Trophoblast cell (in vitro differentiated cells and primary cell): ENCODE measurements around the gene FUOM.

Experiments
- DNase-seq, 2 donors: peaks; one replicate each; pipeline ENCODE4 v3.0.0-alpha.2; 2016
- H2AFZ ChIP-seq: 2 replicates; pipeline ENCODE4 v1.6.1; 2013; ENCODE audit warnings: low read length, moderate library complexity, mild to moderate bottlenecking; ENCODE audit not compliant: insufficient read depth, poor library complexity
- H2AK5ac ChIP-seq: 2 replicates; pipeline ENCODE4 v1.6.1; 2013; ENCODE audit warnings: mild to moderate bottlenecking, low read length
- H2BK120ac ChIP-seq: 2 replicates; pipeline ENCODE4 v1.6.1; 2013; ENCODE audit warnings: low read length, mild to moderate bottlenecking, moderate library complexity; ENCODE audit not compliant: insufficient read depth, poor library complexity
- H2BK12ac ChIP-seq: 2 replicates; pipeline ENCODE4 v1.6.1; 2013; ENCODE audit warnings: mild to moderate bottlenecking, low read length, moderate library complexity
- H2BK5ac ChIP-seq: 2 replicates; pipeline ENCODE4 v1.6.1; 2013; ENCODE audit warnings: low read length, low read depth, moderate library complexity, mild to moderate bottlenecking; ENCODE audit not compliant: poor library complexity
- H3K14ac ChIP-seq: 2 replicates; pipeline ENCODE4 v1.6.1; 2013; ENCODE audit warnings: mild to moderate bottlenecking, low read length
- H3K18ac ChIP-seq: 2 replicates; pipeline ENCODE4 v1.6.1; 2013; ENCODE audit warnings: mild to moderate bottlenecking, low read length
- H3K23ac ChIP-seq: 2 replicates; pipeline ENCODE4 v1.6.1; 2013; ENCODE audit warnings: low read length
- H3K27ac ChIP-seq: 2 replicates; pipeline ENCODE4 v1.5.1; 2013; ENCODE audit warnings: low read depth, mild to moderate bottlenecking, inconsistent platforms, low read length, moderate library complexity
- H3K27me3 ChIP-seq: 2 replicates; pipeline ENCODE4 v1.6.1; 2013; ENCODE audit warnings: inconsistent platforms, mild to moderate bottlenecking, low read length, moderate library complexity; ENCODE audit not compliant: insufficient read depth
- H3K36me3 ChIP-seq, 2 experiments: 1 replicate in 1 of 2; 2 replicates in 1 of 2; pipeline ENCODE4 v1.6.1; 2013; ENCODE audit warnings: low read length in 2 of 2, mild to moderate bottlenecking in 2 of 2, moderate library complexity in 1 of 2; ENCODE audit not compliant: insufficient read depth in 2 of 2, control insufficient read depth in 1 of 2
- H3K4ac ChIP-seq: 2 replicates; pipeline ENCODE4 v1.6.1; 2013; ENCODE audit warnings: low read depth, mild to moderate bottlenecking, low read length, moderate library complexity
- H3K4me1 ChIP-seq, 2 experiments: 1 replicate in 1 of 2; 2 replicates in 1 of 2; pipeline ENCODE4 v1.6.1; 2013; ENCODE audit warnings: low read length in 2 of 2, mild to moderate bottlenecking in 2 of 2, moderate library complexity in 1 of 2; ENCODE audit not compliant: insufficient read depth in 2 of 2, control insufficient read depth in 1 of 2
- H3K4me2 ChIP-seq: 2 replicates; pipeline ENCODE4 v1.6.1; 2013; ENCODE audit warnings: inconsistent platforms, mild to moderate bottlenecking, low read length, moderate library complexity
- H3K4me3 ChIP-seq: 2 replicates; pipeline ENCODE4 v1.5.1; 2013; ENCODE audit warnings: mild to moderate bottlenecking, low read depth, low read length, inconsistent platforms
- H3K79me1 ChIP-seq: one replicate; pipeline ENCODE4 v1.6.1; 2013; ENCODE audit warnings: low read length
- H3K79me2 ChIP-seq: 2 replicates; pipeline ENCODE4 v1.6.1; 2013; ENCODE audit warnings: low read length, mild to moderate bottlenecking; ENCODE audit not compliant: control insufficient read depth, insufficient read depth, poor library complexity
- H3K9ac ChIP-seq: 2 replicates; pipeline ENCODE4 v1.6.1; 2013; ENCODE audit warnings: mild to moderate bottlenecking, low read length
- H3K9me3 ChIP-seq: 2 replicates; pipeline ENCODE4 v1.6.1; 2013; ENCODE audit warnings: low read depth, mild to moderate bottlenecking, control low read depth, inconsistent platforms, low read length; ENCODE audit not compliant: insufficient read depth
- H4K12ac ChIP-seq: 2 replicates; pipeline ENCODE4 v1.6.1; 2013; ENCODE audit warnings: low read depth, mild to moderate bottlenecking, low read length, moderate library complexity
- H4K8ac ChIP-seq: 2 replicates; pipeline ENCODE4 v1.6.1; 2013; ENCODE audit warnings: low read depth, mild to moderate bottlenecking, low read length, moderate library complexity
- H4K91ac ChIP-seq: one replicate; pipeline ENCODE4 v1.6.1; 2013; ENCODE audit warnings: low read depth, mild to moderate bottlenecking, low read length, moderate library complexity
- WGBS: extraction: QIAGEN DNeasy Blood & Tissue Kit; methylation state at CpG from one replicate; pipeline ENCODE4 v1.1.7; 2013; ENCODE audit warnings: missing lambda C conversion rate; ENCODE audit not compliant: insufficient read length, insufficient coverage; ENCODE audit errors: extremely low coverage; 5-methylcytosine and 5-hydroxymethylcytosine counted together

FUOM gene

DNA sequence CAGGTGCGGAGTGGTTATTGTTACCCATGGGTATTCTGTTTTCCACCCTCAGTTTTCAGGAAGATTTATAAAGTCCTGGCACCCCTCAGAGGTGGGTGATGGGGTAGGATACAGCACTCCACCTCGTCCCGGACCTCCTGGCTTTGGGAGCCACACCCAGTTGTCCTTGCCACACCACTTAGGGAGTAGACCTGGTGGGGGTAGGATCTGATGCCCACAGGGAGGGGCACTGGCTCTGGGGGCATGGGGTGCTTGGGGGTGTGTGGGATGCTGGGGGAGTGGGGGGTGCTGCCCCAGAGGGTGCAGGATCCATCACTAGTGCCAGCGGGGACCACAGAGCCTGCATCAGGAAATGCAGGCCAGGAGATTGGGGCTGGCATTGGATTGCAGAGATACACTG lies 44.6 kb downstream of the FUOM start:
- no peaks in the 10 kb centered on the region for H3K27me3 ChIP-seq
- H2BK120ac ChIP-seq, result no peak overlapping the region
- no peak for DNase-seq
- H2BK5ac ChIP-seq, result no peak overlapping the region
- peaks cover 7% of the 10 kb centered on the region for H3K79me1 ChIP-seq
- H4K12ac ChIP-seq, result no peak overlapping the region
- no peak overlapping the region for H3K23ac ChIP-seq
- no peak overlapping the region for H3K18ac ChIP-seq
- H3K4me3 ChIP-seq, result no peak overlapping the region
- H2AK5ac ChIP-seq, result no peak overlapping the region
- WGBS, result no CpG with 5 or more reads among the region's 4 CpGs
- no peak overlapping the region for H4K91ac ChIP-seq
- H3K4me1 ChIP-seq, result peaks cover 2 to 3% of the 10 kb centered on the region in 2 experiments
- H3K9ac ChIP-seq, result no peak overlapping the region
- no peak overlapping the region for H2BK12ac ChIP-seq
- no peak overlapping the region for H3K27ac ChIP-seq
- peaks cover 16 to 19% of the 10 kb centered on the region in 2 experiments for H3K36me3 ChIP-seq
- H2AFZ ChIP-seq, result no peak overlapping the region
- no peak overlapping the region for H3K14ac ChIP-seq
- no peak overlapping the region for H4K8ac ChIP-seq
- peaks cover 5% of the 10 kb centered on the region for H3K9me3 ChIP-seq
- H3K4ac ChIP-seq, result no peak overlapping the region
- peaks cover 5% of the 10 kb centered on the region for H3K79me2 ChIP-seq
- H3K4me2 ChIP-seq, result no peak overlapping the region

- peaks cover 5% of the 10 kb centered on the region for H3K79me2 ChIP-seq
- peaks cover 2 to 6% of the 10 kb centered on the region in 2 experiments for H3K4me1 ChIP-seq
- no peak overlapping the region for H4K8ac ChIP-seq
- no peak overlapping the region for H3K18ac ChIP-seq
- H2BK5ac ChIP-seq, result no peak overlapping the region
- no peak overlapping the region for H2BK12ac ChIP-seq
- H3K36me3 ChIP-seq, result peaks cover 16 to 19% of the 10 kb centered on the region in 2 experiments
- H3K9ac ChIP-seq, result no peak overlapping the region
- H3K9me3 ChIP-seq, result peaks cover 5% of the 10 kb centered on the region
- no peak overlapping the region for H3K4me3 ChIP-seq
- DNase-seq, result no peak
- H2AK5ac ChIP-seq, result no peak overlapping the region
- H3K27me3 ChIP-seq, result no peaks in the 10 kb centered on the region
- no CpG with 5 or more reads among the region's 9 CpGs for WGBS
- no peak overlapping the region for H3K4me2 ChIP-seq
- no peak overlapping the region for H2BK120ac ChIP-seq
- no peak overlapping the region for H3K14ac ChIP-seq
- H3K27ac ChIP-seq, result no peak overlapping the region
- H4K91ac ChIP-seq, result no peak overlapping the region
- no peak overlapping the region for H2AFZ ChIP-seq
- H4K12ac ChIP-seq, result no peak overlapping the region
- peaks cover 7% of the 10 kb centered on the region for H3K79me1 ChIP-seq
- no peak overlapping the region for H3K23ac ChIP-seq
- H3K4ac ChIP-seq, result no peak overlapping the region
Observed at GRCh38 chr10:133312769-133313145, 45.1 kb downstream of the FUOM start.

GRCh38 chr10:133312016-133312768 lies 45.6 kb downstream of the FUOM start:
- no peak overlapping the region for H4K91ac ChIP-seq
- H3K4me2 ChIP-seq, result no peak overlapping the region
- no peak for DNase-seq
- H3K4ac ChIP-seq, result no peak overlapping the region
- H3K79me1 ChIP-seq, result peaks cover 7% of the 10 kb centered on the region
- no peaks in the 10 kb centered on the region for H3K27me3 ChIP-seq
- H2AFZ ChIP-seq, result no peak overlapping the region
- no peak overlapping the region for H3K4me3 ChIP-seq
- no peak overlapping the region for H2BK120ac ChIP-seq
- no peak overlapping the region for H3K23ac ChIP-seq
- peaks cover 5% of the 10 kb centered on the region for H3K79me2 ChIP-seq
- WGBS, result no CpG with 5 or more reads among the region's 23 CpGs
- H4K12ac ChIP-seq, result no peak overlapping the region
- no peak overlapping the region for H2BK5ac ChIP-seq
- H3K36me3 ChIP-seq, result peaks cover 16 to 19% of the 10 kb centered on the region in 2 experiments
- H3K27ac ChIP-seq, result no peak overlapping the region
- peaks cover 5% of the 10 kb centered on the region for H3K9me3 ChIP-seq
- no peak overlapping the region for H2BK12ac ChIP-seq
- no peak overlapping the region for H4K8ac ChIP-seq
- H3K18ac ChIP-seq, result no peak overlapping the region
- H3K9ac ChIP-seq, result no peak overlapping the region
- no peak overlapping the region for H3K14ac ChIP-seq
- peaks cover 2 to 10% of the 10 kb centered on the region in 2 experiments for H3K4me1 ChIP-seq
- no peak overlapping the region for H2AK5ac ChIP-seq

GRCh38 chr10:133311570-133311969 lies 46.2 kb downstream of the FUOM start:
- H3K79me2 ChIP-seq, result peaks cover 5% of the 10 kb centered on the region
- no peak overlapping the region for H3K18ac ChIP-seq
- H3K9ac ChIP-seq, result no peak overlapping the region
- H2AFZ ChIP-seq, result no peak overlapping the region
- H3K14ac ChIP-seq, result no peak overlapping the region
- no peak overlapping the region for H2BK120ac ChIP-seq
- H2BK12ac ChIP-seq, result no peak overlapping the region
- H3K4me2 ChIP-seq, result no peak overlapping the region
- H3K4ac ChIP-seq, result no peak overlapping the region
- H2BK5ac ChIP-seq, result no peak overlapping the region
- H3K36me3 ChIP-seq, result peaks cover 16 to 22% of the 10 kb centered on the region in 2 experiments
- H3K4me3 ChIP-seq, result no peak overlapping the region
- no CpG with 5 or more reads among the region's 10 CpGs for WGBS
- H3K23ac ChIP-seq, result no peak overlapping the region
- peaks cover 7% of the 10 kb centered on the region for H3K79me1 ChIP-seq
- no peak overlapping the region for H2AK5ac ChIP-seq
- no peak overlapping the region for H4K91ac ChIP-seq
- H4K8ac ChIP-seq, result no peak overlapping the region
- H3K4me1 ChIP-seq, result peaks cover 4 to 10% of the 10 kb centered on the region in 2 experiments
- DNase-seq, result no peak
- no peak overlapping the region for H4K12ac ChIP-seq
- no peak overlapping the region for H3K27ac ChIP-seq
- H3K9me3 ChIP-seq, result peaks cover 5% of the 10 kb centered on the region
- H3K27me3 ChIP-seq, result no peaks in the 10 kb centered on the region
